NCI-H1436 (cell line): ENCODE data around the gene DAGLA.
"Not testable (repeated sequence)": the region's sequence is repeated elsewhere in the genome, so short reads cannot be mapped to it uniquely, and the experiment has no call there.

Experiments used
- DNase-seq: peaks from one replicate; lab custom pipeline; 2025; lab: John Stamatoyannopoulos, UW

DAGLA gene

GRCh38 chr11:61660997-61661396, 19.2 kb upstream of the DAGLA start:
- not testable (repeated sequence) for DNase-seq

GRCh38 chr11:61666684-61667297, 13.4 kb upstream of the DAGLA start:
- no peak for DNase-seq

GRCh38 chr11:61667684-61668305, 12.4 kb upstream of the DAGLA start:
- DNase-seq: no peak

GRCh38 chr11:61669417-61669816, 10.8 kb upstream of the DAGLA start:
- no peak for DNase-seq

GRCh38 chr11:61670626-61671025, 9.6 kb upstream of the DAGLA start:
- DNase-seq: no peak

GRCh38 chr11:61671527-61671926, 8.7 kb upstream of the DAGLA start:
- DNase-seq: no peak

GRCh38 chr11:61673946-61674467, 6.2 kb upstream of the DAGLA start:
- DNase-seq: not testable (repeated sequence)

- no peak for DNase-seq
Observed at GRCh38 chr11:61675826-61676225, 4.4 kb upstream of the DAGLA start.

- DNase-seq: no peak
Observed at GRCh38 chr11:61679296-61679695, 895 bp upstream of the DAGLA start.

- no peak for DNase-seq
Observed at GRCh38 chr11:61680622-61681221, 531 bp downstream of the DAGLA start.

- DNase-seq: no peak
Observed at GRCh38 chr11:61682093-61682732, 2.0 kb downstream of the DAGLA start.

- no peak for DNase-seq
Observed at GRCh38 chr11:61682906-61683675, 2.9 kb downstream of the DAGLA start.

GRCh38 chr11:61683961-61684869, 4.0 kb downstream of the DAGLA start:
- DNase-seq: no peak

- no peak for DNase-seq
Observed at GRCh38 chr11:61684870-61685616, 4.9 kb downstream of the DAGLA start.

- no peak for DNase-seq
Observed at GRCh38 chr11:61685617-61685967, 5.4 kb downstream of the DAGLA start.

GRCh38 chr11:61686066-61686465, 5.9 kb downstream of the DAGLA start:
- DNase-seq: no peak

GRCh38 chr11:61686469-61686868, 6.3 kb downstream of the DAGLA start:
- no peak for DNase-seq

GRCh38 chr11:61687420-61687819, 7.2 kb downstream of the DAGLA start:
- DNase-seq: no peak

GRCh38 chr11:61688365-61689163, 8.4 kb downstream of the DAGLA start:
- no peak for DNase-seq

GRCh38 chr11:61689164-61689496, 8.9 kb downstream of the DAGLA start:
- no peak for DNase-seq
